Hematopoietic multipotent progenitor cell treated with erythropoietin and hydrocortisone succinate and interleukin-3 and kit ligand, for 8 days (in vitro differentiated cells): Measurements from ENCODE around the gene FRAT1.

Experiments used
- DNase-seq: peaks from one replicate; pipeline ENCODE4 v3.0.0-alpha.2; 2015

The FRAT1 gene

GRCh38 chr10:97367126-97367649 lies 48.1 kb downstream of the FRAT1 start:
- DNase-seq = no peak
